Lower leg skin (tissue), 3 donors: ENCODE results near the gene TAS2R1.

Experiments used
- CTCF ChIP-seq, 3 donors: fragments of 450-650 bp; IDR thresholded peaks; one replicate each; pipeline ENCODE4 v1.5.1; 2016; ENCODE audit warnings: antibody characterized with exemption in 3 of 3, mild to moderate bottlenecking in 3 of 3, moderate library complexity in 2 of 3
- POLR2A ChIP-seq, 2 donors: fragments of 450-650 bp; IDR thresholded peaks; one replicate each; pipeline ENCODE4 v1.6.1; 2016 to 2017; ENCODE audit warnings: antibody characterized with exemption in 2 of 2, mild to moderate bottlenecking in 1 of 2, moderate library complexity in 1 of 2

- no peak for TF ChIP-seq POLR2A (IDR thresholded peaks at IDR 0.05)
- TF ChIP-seq CTCF (IDR thresholded peaks at IDR 0.05), result no peak
Measured at GRCh38 chr5:9587135-9587534, 43.0 kb downstream of the TAS2R1 start.
